Endothelial cell of umbilical vein (primary cell): ENCODE results near the gene TRPC6. TPM values are rescaled to one million over a fixed set of nuclear protein-coding genes. Genes with fewer than 3 reads are reported as not detected.
"Not testable (repeated sequence)": the region's sequence is repeated elsewhere in the genome, so short reads cannot be mapped to it uniquely, and the experiment has no call there.

Source experiments
- BruUV-seq: library from RNA; stranded (reverse); fragments of 400-500 nt; replicated peaks from 2 replicates; lab custom pipeline; 2021; lab: Mats Ljungman, UMichigan
- CTCF ChIA-PET: fragments of 300-600, 350-600 bp; sonication (Branson Sonifier 250); formaldehyde crosslinking; loops from one replicate; lab custom pipeline; 2021; ENCODE audit warnings: antibody characterized with exemption, inconsistent platforms; lab: Charles Lee
- POLR2A ChIA-PET: fragments of 300-600, 350-600 bp; sonication (Branson Sonifier 250); formaldehyde crosslinking; loops from one replicate; lab custom pipeline; 2021; ENCODE audit warnings: antibody characterized with exemption, inconsistent platforms; lab: Charles Lee
- DNase-seq: peaks from one replicate; pipeline ENCODE4 v3.0.0-alpha.2; 2011; ENCODE audit warnings: low read depth, low spot score
- FAIRE-seq: peaks from 2 replicates; lab custom pipeline; 2011; peaks lifted over from hg19 to GRCh38; lab: Jason Lieb, UNC
- H2AFZ ChIP-seq: 2 replicates; pipeline ENCODE4 v1.6.0; 2012; ENCODE audit warnings: low read depth, low read length, control low read depth, inconsistent platforms
- H3K27ac ChIP-seq: 2 replicates; pipeline ENCODE4 v1.5.1; 2011; ENCODE audit warnings: low read depth, mild to moderate bottlenecking, control low read depth, low read length, moderate library complexity; ENCODE audit not compliant: insufficient read depth
- H3K27me3 ChIP-seq, 2 experiments: 2 replicates each; pipeline versions ENCODE4 v1.6.0 to v1.6.1; 2011; ENCODE audit warnings: low read length in 2 of 2, mixed read lengths in 1 of 2; ENCODE audit not compliant: control insufficient read depth in 2 of 2, insufficient read depth in 2 of 2
- H3K36me3 ChIP-seq, 2 experiments: 2 replicates in 1 of 2; 3 replicates in 1 of 2; pipeline ENCODE4 v1.5.1; 2011; ENCODE audit warnings: low read length in 2 of 2, mild to moderate bottlenecking in 1 of 2, moderate library complexity in 1 of 2; ENCODE audit not compliant: control insufficient read depth in 2 of 2, insufficient read depth in 2 of 2; ENCODE audit errors: extremely low read depth in 1 of 2
- H3K4me1 ChIP-seq: 3 replicates; pipeline ENCODE4 v1.5.1; 2011; ENCODE audit warnings: mild to moderate bottlenecking, low read length; ENCODE audit not compliant: control insufficient read depth, insufficient read depth; ENCODE audit errors: extremely low read depth
- H3K4me2 ChIP-seq: 2 replicates; pipeline ENCODE4 v1.6.1; 2011; ENCODE audit warnings: low read length, control low read depth, mixed read lengths; ENCODE audit not compliant: insufficient read depth
- H3K4me3 ChIP-seq, 3 experiments: fragments of 200-600 bp in 1 of 3; sonication (generic), shearing (Covaris generic) in 1 of 3; replicated peaks in 1 of 3; 2 replicates each; pipeline ENCODE4 v1.5.1; 2011 to 2016; ENCODE audit warnings: control low read depth in 3 of 3, low read length in 3 of 3, mild to moderate bottlenecking in 2 of 3, inconsistent platforms in 1 of 3, low read depth in 1 of 3, moderate library complexity in 1 of 3; ENCODE audit not compliant: insufficient read depth in 1 of 3
- H3K79me2 ChIP-seq: 2 replicates; pipeline ENCODE4 v1.6.0; 2012; ENCODE audit warnings: low read length, inconsistent platforms; ENCODE audit not compliant: control insufficient read depth, insufficient read depth
- H3K9ac ChIP-seq: replicated peaks from 2 replicates; pipeline ENCODE3; 2011; ENCODE audit warnings: low read length, control low read depth; ENCODE audit not compliant: insufficient read depth; ENCODE audit errors: extremely low read depth
- H3K9me1 ChIP-seq: replicated peaks from 3 replicates; pipeline ENCODE4 v1.6.0; 2011; ENCODE audit warnings: mild to moderate bottlenecking, low read length; ENCODE audit not compliant: control insufficient read depth, insufficient read depth; ENCODE audit errors: extremely low read depth
- H3K9me3 ChIP-seq: replicated peaks from 2 replicates; pipeline ENCODE4 v1.5.1; 2012; ENCODE audit warnings: low read length, inconsistent platforms; ENCODE audit not compliant: control insufficient read depth, insufficient read depth
- H4K20me1 ChIP-seq: replicated peaks from 2 replicates; pipeline ENCODE3; 2011; ENCODE audit warnings: mild to moderate bottlenecking, low read length; ENCODE audit not compliant: control insufficient read depth, insufficient read depth; ENCODE audit errors: extremely low read depth
- EZH2 ChIP-seq: IDR thresholded peaks from 2 replicates; pipeline ENCODE4 v1.6.1; 2012; ENCODE audit warnings: borderline replicate concordance, low read depth, mild to moderate bottlenecking, moderate library complexity, low read length, inconsistent platforms; ENCODE audit not compliant: severe bottlenecking
- FOS ChIP-seq: IDR thresholded peaks from 2 replicates; pipeline ENCODE4 v1.6.1; 2011; ENCODE audit warnings: mild to moderate bottlenecking, low read length, moderate library complexity, borderline replicate concordance; ENCODE audit not compliant: insufficient read depth
- GATA2 ChIP-seq: IDR thresholded peaks from 2 replicates; pipeline ENCODE4 v1.7.0; 2011; ENCODE audit warnings: low read depth, mild to moderate bottlenecking, moderate library complexity, mixed read lengths, low read length; ENCODE audit not compliant: insufficient read length, insufficient read depth
- MYC ChIP-seq: IDR thresholded peaks from one replicate; pipeline ENCODE4 v1.6.1; 2011; ENCODE audit warnings: mild to moderate bottlenecking, low read depth, low read length
- POLR2A ChIP-seq: IDR thresholded peaks from 2 replicates; pipeline ENCODE4 v1.6.1; 2012; ENCODE audit warnings: low read depth, mild to moderate bottlenecking, control low read depth, low read length
- POLR2AphosphoS5 ChIP-seq: IDR thresholded peaks from 2 replicates; pipeline ENCODE4 v1.6.1; 2012; ENCODE audit warnings: low read depth, mild to moderate bottlenecking, control low read depth, low read length, moderate library complexity; ENCODE audit not compliant: insufficient read depth
- dilution Hi-C: fragments of 300-500 bp; cut with MboI; formaldehyde crosslinking; loops from one replicate; pipeline ENCODE4 v1.15.0; 2019; ENCODE audit warnings: low sequenced_read_pairs; ENCODE audit not compliant: extremely low pct_ligation_motif_present
- intact Hi-C: fragments of 100-400 bp; cut with micrococcal nuclease; formaldehyde crosslinking; loops from one replicate; pipeline ENCODE4 v1.10.0; 2022
- polyA plus RNA-seq, 4 experiments: library from polyadenylated mRNA; depleted of rRNA in 3 of 4; stranded (reverse) in 3 of 4; unstranded in 1 of 4; fragments of >200 nt; gene quantifications; 2 replicates each; pipeline versions ENCODE4 v1.2.1 to v1.2.3, GENCODE V29; 2011 to 2012; ENCODE audit warnings: missing spikeins in 1 of 4
- total RNA-seq: library from RNA; stranded (reverse); gene quantifications from 2 replicates; pipeline ENCODE4 v1.2.3, GENCODE V29; 2021
- TF ChIP-seq, protein P1 (sequence below), 2 donors: IDR thresholded peaks; 1 replicate in 1 of 2; 2 replicates in 1 of 2; pipeline ENCODE4 v1.5.1; 2011; ENCODE audit warnings: low read length in 2 of 2, mild to moderate bottlenecking in 2 of 2, moderate library complexity in 2 of 2, control low read depth in 1 of 2, inconsistent platforms in 1 of 2, low read depth in 1 of 2; ENCODE audit not compliant: insufficient read depth in 1 of 2; ENCODE audit errors: extremely low read depth in 1 of 2

TRPC6 gene
- total and polyA plus RNA-seq, 2 donors (not counting 3 experiments of a cell fraction or from before 2014, with no cell fraction given), result not detected

DNA sequence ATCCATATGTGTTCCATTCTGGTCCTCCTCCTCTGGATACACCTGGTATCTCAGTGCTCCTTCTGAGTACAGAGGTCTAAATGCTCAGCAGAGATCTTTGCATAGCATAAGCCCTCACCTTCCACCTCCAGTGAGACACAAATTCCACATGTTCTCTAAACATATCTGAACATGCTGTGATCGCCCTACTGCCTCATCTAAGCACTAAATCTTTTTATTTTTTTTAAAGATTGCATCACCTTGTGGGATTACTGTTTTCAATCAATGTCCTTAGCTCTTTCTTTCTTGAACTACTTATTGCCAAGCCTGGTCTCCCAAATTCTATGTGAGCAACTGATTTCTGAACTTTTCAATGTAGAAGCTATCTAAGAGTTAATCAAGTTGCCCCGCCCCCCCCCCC lies 113.4 kb downstream of the TRPC6 start:
- CTCF ChIA-PET, result no interaction called here

DNA sequence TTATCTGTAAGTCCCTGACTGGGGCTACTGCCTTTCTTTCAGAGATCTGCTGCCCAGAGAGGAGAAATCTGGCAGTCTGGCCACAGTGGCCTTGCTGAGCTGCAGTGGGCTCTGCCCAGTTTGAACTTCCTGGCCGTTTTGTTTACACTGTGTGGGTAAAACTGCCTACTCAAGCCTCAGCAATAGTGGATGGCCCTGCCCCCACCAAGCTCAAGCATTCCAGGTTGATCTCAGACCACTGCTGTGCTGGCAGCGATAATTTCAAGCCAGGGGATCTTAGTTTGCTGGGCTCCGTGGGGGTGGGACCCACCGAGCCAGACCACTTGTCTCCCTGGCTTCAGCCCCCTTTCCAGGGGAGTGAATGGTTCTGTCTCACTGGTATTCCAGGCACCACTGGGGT lies 117.5 kb downstream of the TRPC6 start:
- H3K4me1 ChIP-seq, result no peaks in the 10 kb centered on the region
- dilution Hi-C loops, result no loop called here
- POLR2A ChIA-PET, result no interaction called here
- CTCF ChIA-PET, result no interaction called here
- BruUV-seq, result no TSS peak
- no peak overlapping the region for H3K4me3 ChIP-seq
- DNase-seq (no peak), FAIRE-seq (no peak)
- no peaks in the 10 kb centered on the region for H3K36me3 ChIP-seq
- TF ChIP-seq GATA2, result no peak
- no peaks in the 10 kb centered on the region for H3K27me3 ChIP-seq
- intact Hi-C loops, result no loop called here
- no peaks in the 10 kb centered on the region for H3K79me2 ChIP-seq
- no peaks in the 10 kb centered on the region for H4K20me1 ChIP-seq
- H3K9me1 ChIP-seq, result no peaks in the 10 kb centered on the region
- no peak overlapping the region for H2AFZ ChIP-seq
- no peaks in the 10 kb centered on the region for H3K9me3 ChIP-seq
- no peak overlapping the region for H3K4me2 ChIP-seq
- H3K9ac ChIP-seq, result no peak overlapping the region
- no peak overlapping the region for H3K27ac ChIP-seq

More for the DNA sequence above, 113.4 kb downstream of the TRPC6 start:
- DNase-seq (no peak), FAIRE-seq (no peak)
- H2AFZ ChIP-seq, result no peak overlapping the region
- no peak overlapping the region for H3K9ac ChIP-seq
- TF ChIP-seq POLR2A, result no peak
- TF ChIP-seq POLR2AphosphoS5, result no peak
- no peak for TF ChIP-seq EZH2
- no peak for TF ChIP-seq FOS
- TF ChIP-seq, protein P1, sequence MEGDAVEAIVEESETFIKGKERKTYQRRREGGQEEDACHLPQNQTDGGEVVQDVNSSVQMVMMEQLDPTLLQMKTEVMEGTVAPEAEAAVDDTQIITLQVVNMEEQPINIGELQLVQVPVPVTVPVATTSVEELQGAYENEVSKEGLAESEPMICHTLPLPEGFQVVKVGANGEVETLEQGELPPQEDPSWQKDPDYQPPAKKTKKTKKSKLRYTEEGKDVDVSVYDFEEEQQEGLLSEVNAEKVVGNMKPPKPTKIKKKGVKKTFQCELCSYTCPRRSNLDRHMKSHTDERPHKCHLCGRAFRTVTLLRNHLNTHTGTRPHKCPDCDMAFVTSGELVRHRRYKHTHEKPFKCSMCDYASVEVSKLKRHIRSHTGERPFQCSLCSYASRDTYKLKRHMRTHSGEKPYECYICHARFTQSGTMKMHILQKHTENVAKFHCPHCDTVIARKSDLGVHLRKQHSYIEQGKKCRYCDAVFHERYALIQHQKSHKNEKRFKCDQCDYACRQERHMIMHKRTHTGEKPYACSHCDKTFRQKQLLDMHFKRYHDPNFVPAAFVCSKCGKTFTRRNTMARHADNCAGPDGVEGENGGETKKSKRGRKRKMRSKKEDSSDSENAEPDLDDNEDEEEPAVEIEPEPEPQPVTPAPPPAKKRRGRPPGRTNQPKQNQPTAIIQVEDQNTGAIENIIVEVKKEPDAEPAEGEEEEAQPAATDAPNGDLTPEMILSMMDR (IDR thresholded peaks at IDR 0.05; ENCODE audit: extremely low read depth in 1 of 2, insufficient read depth in 1 of 2, low read depth in 1 of 2, low read length in 2 of 2), result no peak
- no peak for TF ChIP-seq MYC
- no peaks in the 10 kb centered on the region for H3K79me2 ChIP-seq
- intact Hi-C loops, result no loop called here
- H3K27ac ChIP-seq, result no peak overlapping the region
- no peaks in the 10 kb centered on the region for H3K36me3 ChIP-seq
- H3K27me3 ChIP-seq, result no peaks in the 10 kb centered on the region
- no peaks in the 10 kb centered on the region for H4K20me1 ChIP-seq
- no peaks in the 10 kb centered on the region for H3K9me3 ChIP-seq
- no peak overlapping the region for H3K4me3 ChIP-seq
- H3K4me2 ChIP-seq, result no peak overlapping the region
- dilution Hi-C loops, result no loop called here
- no TSS peak for BruUV-seq
- no peaks in the 10 kb centered on the region for H3K9me1 ChIP-seq
- H3K4me1 ChIP-seq, result no peaks in the 10 kb centered on the region
- POLR2A ChIA-PET, result no interaction called here

DNA sequence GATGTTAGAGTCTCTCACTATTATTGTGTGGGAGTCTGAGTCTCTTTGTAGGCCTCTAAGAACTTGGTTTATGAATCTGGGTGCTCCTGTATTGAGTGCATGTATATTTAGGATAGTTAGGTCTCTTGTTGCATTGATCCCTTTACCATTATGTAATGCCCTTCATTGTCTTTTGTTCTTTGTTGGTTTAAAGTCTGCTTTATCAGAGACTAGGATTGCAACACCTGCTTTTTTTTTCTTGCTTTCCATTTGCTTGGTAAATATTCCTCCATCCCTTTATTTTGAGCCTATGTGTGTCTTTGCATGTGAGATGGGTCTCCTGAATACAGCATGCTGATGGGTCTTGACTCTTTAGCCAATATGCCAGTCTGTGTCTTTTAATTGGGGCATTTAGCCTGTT lies 119.4 kb downstream of the TRPC6 start:
- H3K36me3 ChIP-seq, DNase-seq, POLR2A ChIA-PET, H2AFZ ChIP-seq, H3K79me2 ChIP-seq, intact Hi-C loops, H3K9me1 ChIP-seq, H3K27me3 ChIP-seq, H3K4me2 ChIP-seq, H3K4me1 ChIP-seq, H3K27ac ChIP-seq, H3K9ac ChIP-seq, H4K20me1 ChIP-seq, H3K4me3 ChIP-seq, H3K9me3 ChIP-seq, dilution Hi-C loops, BruUV-seq, CTCF ChIA-PET, FAIRE-seq: not testable (repeated sequence)
